Glutamatergic neuron (in vitro differentiated cells): ENCODE measurements around the gene MYO1E. TPM values are rescaled to one million over a fixed set of nuclear protein-coding genes. Genes with fewer than 3 reads are reported as not detected.

Experiments used
- DNase-seq: peaks from one replicate; pipeline ENCODE4 v3.0.0; 2022
- H3K27ac Mint-ChIP-seq: one replicate; pipeline ENCODE4 v1.8.0; 2020; ENCODE audit warnings: mild to moderate bottlenecking, mixed read lengths, inconsistent platforms; ENCODE audit not compliant: unreplicated experiment
- H3K27me3 Mint-ChIP-seq: one replicate; pipeline ENCODE4 v1.8.0; 2020; ENCODE audit warnings: mild to moderate bottlenecking, moderate library complexity, mixed read lengths, inconsistent platforms; ENCODE audit not compliant: unreplicated experiment
- H3K36me3 Mint-ChIP-seq: one replicate; pipeline ENCODE4 v1.8.0; 2020; ENCODE audit warnings: mild to moderate bottlenecking, mixed read lengths, inconsistent platforms; ENCODE audit not compliant: unreplicated experiment
- H3K4me1 Mint-ChIP-seq: one replicate; pipeline ENCODE4 v1.8.0; 2020; ENCODE audit warnings: mild to moderate bottlenecking, low read depth, mixed read lengths, inconsistent platforms; ENCODE audit not compliant: unreplicated experiment
- H3K4me3 Mint-ChIP-seq: one replicate; pipeline ENCODE4 v1.8.0; 2020; ENCODE audit warnings: mild to moderate bottlenecking, mixed read lengths, inconsistent platforms; ENCODE audit not compliant: unreplicated experiment
- H3K9me3 Mint-ChIP-seq: one replicate; pipeline ENCODE4 v1.8.0; 2020; ENCODE audit warnings: mild to moderate bottlenecking, moderate library complexity, mixed read lengths, inconsistent platforms; ENCODE audit not compliant: unreplicated experiment
- CTCF ChIP-seq: fragments of 200-600 bp; sonication (generic); IDR thresholded peaks from one replicate; pipeline ENCODE4 v1.5.0; 2021; ENCODE audit not compliant: partially characterized antibody, unreplicated experiment
- total RNA-seq: library from RNA; stranded (reverse); fragmentation: NEBNext Ultra II Directional; extraction: Animal tissue kit (Norgen Biotek cat#: 25700); gene quantifications from one replicate; pipeline ENCODE4 v1.2.1, GENCODE V29; 2021; ENCODE audit not compliant: unreplicated experiment

MYO1E gene
- total RNA-seq, 1 donor from 2014 or later = 7.9 TPM

GRCh38 chr15:59290295-59291212, 82.1 kb downstream of the MYO1E start:
- Mint-ChIP-seq H3K36me3 (no peaks in the 10 kb centered on the region), H3K4me3 (no peak overlapping the region), H3K27me3 (no peaks in the 10 kb centered on the region), H3K9me3 (no peaks in the 10 kb centered on the region), H3K27ac (no peak overlapping the region), H3K4me1 (peaks cover 2% of the 10 kb centered on the region)
- no peak for DNase-seq
- TF ChIP-seq CTCF = no peak

GRCh38 chr15:59289574-59289973, 83.1 kb downstream of the MYO1E start:
- DNase-seq = no peak
- Mint-ChIP-seq H3K27me3 (no peaks in the 10 kb centered on the region), H3K27ac (no peak overlapping the region), H3K4me1 (no peaks in the 10 kb centered on the region), H3K36me3 (no peaks in the 10 kb centered on the region), H3K9me3 (no peaks in the 10 kb centered on the region), H3K4me3 (no peak overlapping the region)
- TF ChIP-seq CTCF = no peak

- no peak overlapping the region for H3K4me3 Mint-ChIP-seq
- H3K4me1 Mint-ChIP-seq = no peaks in the 10 kb centered on the region
- TF ChIP-seq CTCF = no peak
- no peak overlapping the region for H3K27ac Mint-ChIP-seq
- peaks cover 3% of the 10 kb centered on the region for H3K9me3 Mint-ChIP-seq
- H3K27me3 Mint-ChIP-seq = no peaks in the 10 kb centered on the region
- DNase-seq = no peak
- no peaks in the 10 kb centered on the region for H3K36me3 Mint-ChIP-seq
These were observed 88.8 kb downstream of the MYO1E start for GRCh38 chr15:59283717-59284391.

DNA sequence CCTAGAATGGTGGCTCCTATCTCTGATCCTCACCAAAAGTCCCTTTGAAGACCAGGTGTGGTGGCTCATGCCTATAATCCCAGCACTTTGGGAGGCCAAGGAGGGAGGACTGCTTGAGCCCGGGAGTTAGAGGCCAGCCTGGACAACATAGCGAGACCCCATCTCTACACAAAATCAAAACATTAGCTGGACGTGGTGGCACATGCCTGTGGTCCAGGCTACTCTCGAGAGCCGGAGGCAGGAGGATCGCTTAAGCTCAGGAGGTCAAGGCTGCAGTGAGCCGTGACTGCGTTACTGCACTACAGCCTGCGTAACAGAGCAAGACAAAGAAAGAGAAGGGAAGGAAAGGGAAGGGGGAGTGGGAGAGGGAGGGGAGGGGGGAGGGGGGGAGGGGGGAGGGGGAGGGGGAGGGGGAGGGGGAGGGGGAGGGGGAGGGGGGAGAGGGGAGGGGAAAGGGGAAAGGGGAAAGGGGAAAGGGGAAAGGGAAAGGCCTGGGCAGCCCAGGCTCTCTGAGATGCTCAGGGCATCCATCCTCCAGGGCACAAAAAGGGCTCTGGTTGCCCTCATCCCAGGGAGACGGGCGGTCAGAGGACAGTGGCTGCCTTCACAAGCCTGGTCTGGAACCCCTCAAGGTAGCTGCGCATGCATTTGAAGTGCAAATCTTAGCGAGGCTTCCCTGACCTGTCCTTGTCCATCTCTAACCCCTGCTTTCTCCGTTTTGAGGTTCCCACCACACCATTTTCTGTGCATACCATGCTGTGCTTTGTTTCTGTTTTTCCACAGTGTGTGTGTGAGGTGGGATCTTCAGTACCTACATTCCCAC, 89.9 kb downstream of the MYO1E start:
- Mint-ChIP-seq H3K9me3 (peaks cover 3% of the 10 kb centered on the region), H3K27ac (no peak overlapping the region), H3K27me3 (no peaks in the 10 kb centered on the region), H3K4me1 (no peaks in the 10 kb centered on the region), H3K36me3 (no peaks in the 10 kb centered on the region), H3K4me3 (no peak overlapping the region)
- no peak for TF ChIP-seq CTCF
- DNase-seq = no peak
